HG02759 (cell line): ENCODE data around the gene LITAF.

Source experiments
- ATAC-seq: cut with Tn5 transposase; IDR thresholded peaks from one replicate; pipeline ENCODE4 v1.9.1; 2021; ENCODE audit warnings: mild to moderate bottlenecking, moderate library complexity; ENCODE audit not compliant: unreplicated experiment

The LITAF gene

GRCh38 chr16:11586856-11587642, at the start of gene LITAF:
TSS of gene LITAF (minus strand) at chr16:11586919. CDS start at chr16:11556730, 30,189 bp downstream.
- ATAC-seq, result peak; percentile 65

GRCh38 chr16:11636172-11636721, 49.5 kb upstream of the LITAF start:
- no peak for ATAC-seq

GRCh38 chr16:11635679-11636171, 49.0 kb upstream of the LITAF start:
- no peak for ATAC-seq

GRCh38 chr16:11635113-11635652, 48.5 kb upstream of the LITAF start:
- ATAC-seq, result no peak

GRCh38 chr16:11634312-11634711, 47.6 kb upstream of the LITAF start:
- ATAC-seq, result no peak

GRCh38 chr16:11633113-11633512, 46.4 kb upstream of the LITAF start:
- ATAC-seq, result no peak

GRCh38 chr16:11632455-11632939, 45.8 kb upstream of the LITAF start:
- ATAC-seq, result no peak

- ATAC-seq, result no peak
Observed at GRCh38 chr16:11631214-11631613, 44.5 kb upstream of the LITAF start.

- ATAC-seq, result no peak
Observed at GRCh38 chr16:11630768-11631056, 44.0 kb upstream of the LITAF start.

GRCh38 chr16:11630046-11630767, 43.5 kb upstream of the LITAF start:
- ATAC-seq, result no peak

GRCh38 chr16:11629071-11630030, 42.6 kb upstream of the LITAF start:
- no peak for ATAC-seq

- ATAC-seq, result no peak
Observed at GRCh38 chr16:11627822-11628457, 41.2 kb upstream of the LITAF start.

GRCh38 chr16:11627292-11627663, 40.6 kb upstream of the LITAF start:
- no peak for ATAC-seq

- no peak for ATAC-seq
Observed at GRCh38 chr16:11626657-11627291, 40.1 kb upstream of the LITAF start.

- no peak for ATAC-seq
Observed at GRCh38 chr16:11625769-11626168, 39.0 kb upstream of the LITAF start.

- ATAC-seq, result no peak
Observed at GRCh38 chr16:11624636-11625607, 38.2 kb upstream of the LITAF start.

GRCh38 chr16:11624205-11624604, 37.5 kb upstream of the LITAF start:
- ATAC-seq, result no peak

GRCh38 chr16:11621920-11622651, 35.4 kb upstream of the LITAF start:
- no peak for ATAC-seq
